Uterus (tissue), 4 donors: ENCODE measurements around the gene PZP. TPM values are rescaled to one million over a fixed set of nuclear protein-coding genes. Genes with fewer than 3 reads are reported as not detected.
"Not testable (repeated sequence)": the region's sequence is repeated elsewhere in the genome, so short reads cannot be mapped to it uniquely, and the experiment has no call there.

Experiments
- DNase-seq, 2 donors: peaks; one replicate each; pipeline ENCODE4 v3.0.0-alpha.2; 2019 to 2020
- H3K27ac ChIP-seq, 2 donors: fragments of 200-600 bp; sonication (generic); 1 replicate in 1 of 2; 2 replicates in 1 of 2; pipeline ENCODE4 v1.5.1; 2016 to 2018
- H3K27me3 ChIP-seq, 2 donors: fragments of 200-600 bp; sonication (generic); one replicate each; pipeline ENCODE4 v1.5.1; 2018 to 2019; ENCODE audit warnings: control low read depth in 1 of 2
- H3K36me3 ChIP-seq, 2 donors: fragments of 200-600 bp; sonication (generic); one replicate each; pipeline ENCODE4 v1.5.1; 2019; ENCODE audit warnings: control low read depth in 1 of 2
- H3K4me1 ChIP-seq, 2 donors: fragments of 200-600 bp; sonication (generic); one replicate each; pipeline ENCODE4 v1.5.1; 2018 to 2019; ENCODE audit warnings: control low read depth in 1 of 2
- H3K4me3 ChIP-seq, 2 donors: fragments of 200-600 bp; sonication (generic); 1 replicate in 1 of 2; 2 replicates in 1 of 2; pipeline ENCODE4 v1.5.1; 2018 to 2019; ENCODE audit warnings: mild to moderate bottlenecking in 1 of 2
- H3K9me3 ChIP-seq, 2 donors: fragments of 200-600 bp; sonication (generic); one replicate each; pipeline ENCODE4 v1.5.1; 2019; ENCODE audit warnings: control low read depth in 1 of 2
- POLR2A ChIP-seq, 2 donors: fragments of 450-650 bp; IDR thresholded peaks; one replicate each; pipeline ENCODE4 v1.6.1; 2016; ENCODE audit warnings: antibody characterized with exemption in 2 of 2, mild to moderate bottlenecking in 1 of 2, moderate library complexity in 1 of 2
- intact Hi-C: fragments of 100-400 bp; cut with DNase I; formaldehyde crosslinking; loops from one replicate; pipeline ENCODE4 v1.15.1; 2023; ENCODE audit warnings: low total_unique reads
- total RNA-seq, 4 donors: library from RNA; depleted of rRNA in 3 of 4; stranded (reverse); fragments of >200 nt in 3 of 4; gene quantifications; one replicate each; pipeline versions ENCODE4 v1.1.0 to v1.2.4, GENCODE V29; 2014 to 2023
- TF ChIP-seq, protein P1 (sequence below), 4 experiments: fragments of 200-600 bp in 2 of 4; fragments of 450-650 bp in 2 of 4; sonication (generic) in 2 of 4; IDR thresholded peaks; one replicate each; pipeline ENCODE4 v1.5.1; 2016 to 2019; ENCODE audit warnings: antibody characterized with exemption in 4 of 4, mild to moderate bottlenecking in 2 of 4, moderate library complexity in 1 of 4
- donor health status: DM: yes; HTN: yes; CAD: no.

PZP gene
- total RNA-seq, 4 donors from 2014 or later, result 0.79 TPM; not detected in 3

DNA sequence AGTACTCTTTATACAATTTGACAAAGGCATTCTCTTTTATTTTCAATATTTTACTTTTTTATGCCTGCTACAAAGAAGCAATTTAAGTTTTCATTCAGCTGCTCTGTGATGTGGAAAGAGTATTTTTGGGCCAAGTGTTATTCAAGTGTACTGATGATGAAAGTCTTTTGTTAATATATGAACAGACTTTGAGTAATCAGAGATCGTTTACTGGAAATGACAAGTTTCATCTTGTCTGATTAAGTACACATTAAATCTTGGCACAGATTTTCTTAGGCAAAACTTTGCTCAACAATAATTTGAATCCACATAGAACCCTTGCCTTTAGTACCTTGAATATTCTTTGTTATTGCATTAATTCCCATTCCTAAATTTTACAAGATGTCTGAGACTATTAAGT lies 13.3 kb upstream of the PZP start:
- Histone ChIP-seq H3K9me3 (no peaks in the 10 kb centered on the region), H3K27ac (no peak overlapping the region), H3K36me3 (no peaks in the 10 kb centered on the region), H3K27me3 (no peaks in the 10 kb centered on the region), H3K4me1 (no peaks in the 10 kb centered on the region), H3K4me3 (no peak overlapping the region)
- intact Hi-C loops, result no loop called here
- TF ChIP-seq, protein P1, sequence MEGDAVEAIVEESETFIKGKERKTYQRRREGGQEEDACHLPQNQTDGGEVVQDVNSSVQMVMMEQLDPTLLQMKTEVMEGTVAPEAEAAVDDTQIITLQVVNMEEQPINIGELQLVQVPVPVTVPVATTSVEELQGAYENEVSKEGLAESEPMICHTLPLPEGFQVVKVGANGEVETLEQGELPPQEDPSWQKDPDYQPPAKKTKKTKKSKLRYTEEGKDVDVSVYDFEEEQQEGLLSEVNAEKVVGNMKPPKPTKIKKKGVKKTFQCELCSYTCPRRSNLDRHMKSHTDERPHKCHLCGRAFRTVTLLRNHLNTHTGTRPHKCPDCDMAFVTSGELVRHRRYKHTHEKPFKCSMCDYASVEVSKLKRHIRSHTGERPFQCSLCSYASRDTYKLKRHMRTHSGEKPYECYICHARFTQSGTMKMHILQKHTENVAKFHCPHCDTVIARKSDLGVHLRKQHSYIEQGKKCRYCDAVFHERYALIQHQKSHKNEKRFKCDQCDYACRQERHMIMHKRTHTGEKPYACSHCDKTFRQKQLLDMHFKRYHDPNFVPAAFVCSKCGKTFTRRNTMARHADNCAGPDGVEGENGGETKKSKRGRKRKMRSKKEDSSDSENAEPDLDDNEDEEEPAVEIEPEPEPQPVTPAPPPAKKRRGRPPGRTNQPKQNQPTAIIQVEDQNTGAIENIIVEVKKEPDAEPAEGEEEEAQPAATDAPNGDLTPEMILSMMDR (IDR thresholded peaks at IDR 0.05), result no peak
- no peak for TF ChIP-seq POLR2A (IDR thresholded peaks at IDR 0.05)
- no peak for DNase-seq

DNA sequence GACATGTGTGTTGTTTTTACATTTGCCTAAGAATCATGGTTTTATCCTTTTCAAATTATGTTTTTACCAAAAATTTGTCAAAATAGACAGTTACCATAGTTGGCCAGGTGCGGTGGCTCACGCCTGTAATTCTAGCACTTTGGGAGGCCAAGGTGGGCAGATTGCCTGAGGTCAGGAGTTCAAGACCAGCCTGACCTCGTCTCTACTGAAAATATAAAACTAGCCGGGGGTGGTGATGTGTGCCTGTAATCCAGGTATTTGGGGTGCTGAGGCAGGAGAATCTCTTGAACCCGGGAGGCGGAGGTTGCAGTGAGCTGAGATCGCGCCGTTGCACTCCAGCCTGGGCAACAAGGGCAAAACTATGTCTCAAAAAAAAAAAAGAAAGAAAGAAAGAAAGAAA lies 12.8 kb upstream of the PZP start:
- H3K36me3 ChIP-seq, intact Hi-C loops, DNase-seq, H3K9me3 ChIP-seq, H3K4me3 ChIP-seq, H3K27me3 ChIP-seq, H3K27ac ChIP-seq, H3K4me1 ChIP-seq: not testable (repeated sequence)

DNA sequence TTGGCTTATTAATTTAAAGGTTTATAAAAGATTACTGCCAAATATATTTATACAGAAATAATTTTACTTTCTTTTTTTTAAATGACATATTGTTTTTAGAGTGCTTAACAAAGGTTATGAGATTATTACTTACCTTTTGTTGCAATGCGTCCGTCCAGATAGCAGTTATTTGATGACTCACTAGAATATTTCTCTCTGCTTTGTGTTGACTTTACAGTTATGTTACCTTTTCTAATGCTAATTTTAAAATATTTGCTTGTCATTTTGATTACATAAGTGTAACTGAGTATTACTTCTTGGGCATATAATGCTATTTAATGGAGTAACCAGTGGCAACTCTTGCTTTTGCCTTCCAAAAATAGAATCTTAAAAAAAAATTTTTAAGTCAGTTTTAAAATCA lies 6.3 kb upstream of the PZP start:
- no peaks in the 10 kb centered on the region for H3K4me1 ChIP-seq
- intact Hi-C loops, result no loop called here
- H3K36me3 ChIP-seq, result no peaks in the 10 kb centered on the region

DNA sequence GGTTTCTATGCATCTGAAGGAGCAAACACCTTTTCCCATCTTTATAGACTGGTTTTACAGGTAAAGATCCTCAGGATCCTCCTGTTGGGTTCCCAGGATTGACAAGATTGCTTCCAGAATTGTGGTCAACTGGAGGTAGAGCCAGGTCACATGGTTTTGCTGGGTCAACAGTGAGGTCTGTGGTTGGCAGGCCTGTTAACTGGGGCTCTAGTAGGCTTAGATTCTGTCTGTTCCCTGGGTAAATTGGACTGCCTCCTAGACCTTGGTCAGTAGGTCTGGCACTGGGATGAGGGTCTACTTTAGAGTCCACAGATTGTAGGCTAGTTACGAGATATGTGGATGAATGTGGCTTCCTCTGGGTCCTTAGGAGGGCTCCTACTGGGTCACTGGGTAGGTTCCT lies 3.5 kb upstream of the PZP start:
- Histone ChIP-seq H3K9me3 (no peaks in the 10 kb centered on the region), H3K27me3 (no peaks in the 10 kb centered on the region), H3K27ac (no peak overlapping the region), H3K36me3 (no peaks in the 10 kb centered on the region), H3K4me1 (no peaks in the 10 kb centered on the region), H3K4me3 (no peak overlapping the region)
- no peak for TF ChIP-seq POLR2A (IDR thresholded peaks at IDR 0.05)
- TF ChIP-seq, protein P1 (IDR thresholded peaks at IDR 0.05), result no peak
- intact Hi-C loops, result no loop called here
- no peak for DNase-seq

More for the DNA sequence above, 6.3 kb upstream of the PZP start:
- DNase-seq, result no peak
- no peak for TF ChIP-seq POLR2A (IDR thresholded peaks at IDR 0.05)
- TF ChIP-seq, protein P1 (IDR thresholded peaks at IDR 0.05), result no peak
- Histone ChIP-seq H3K9me3 (no peaks in the 10 kb centered on the region), H3K27ac (no peak overlapping the region), H3K27me3 (no peaks in the 10 kb centered on the region), H3K4me3 (no peak overlapping the region)

DNA sequence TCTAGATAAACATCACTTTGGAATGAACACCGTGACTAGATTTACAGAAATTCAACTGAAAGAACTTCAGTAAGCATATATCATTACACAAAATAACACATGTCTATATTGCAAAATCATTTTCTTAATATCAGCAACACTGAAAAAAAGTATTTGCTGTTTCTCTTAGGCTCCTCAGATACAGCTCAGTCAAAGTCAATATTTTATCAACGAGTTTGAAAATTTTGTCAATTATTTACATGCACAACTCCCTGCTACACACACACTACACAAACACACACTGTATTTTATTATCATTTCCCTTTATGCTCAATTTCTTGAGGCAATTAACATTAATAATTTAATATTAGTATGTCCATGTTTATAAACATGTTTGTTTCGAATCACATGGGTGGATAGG lies 3.8 kb downstream of the PZP start:
- Histone ChIP-seq H3K4me3 (no peak overlapping the region), H3K36me3 (no peaks in the 10 kb centered on the region), H3K9me3 (no peaks in the 10 kb centered on the region), H3K4me1 (no peaks in the 10 kb centered on the region), H3K27ac (no peak overlapping the region), H3K27me3 (no peaks in the 10 kb centered on the region)
- no peak for DNase-seq
- TF ChIP-seq POLR2A (IDR thresholded peaks at IDR 0.05), result no peak
- TF ChIP-seq, protein P1 (IDR thresholded peaks at IDR 0.05), result no peak
- intact Hi-C loops, result no loop called here

DNA sequence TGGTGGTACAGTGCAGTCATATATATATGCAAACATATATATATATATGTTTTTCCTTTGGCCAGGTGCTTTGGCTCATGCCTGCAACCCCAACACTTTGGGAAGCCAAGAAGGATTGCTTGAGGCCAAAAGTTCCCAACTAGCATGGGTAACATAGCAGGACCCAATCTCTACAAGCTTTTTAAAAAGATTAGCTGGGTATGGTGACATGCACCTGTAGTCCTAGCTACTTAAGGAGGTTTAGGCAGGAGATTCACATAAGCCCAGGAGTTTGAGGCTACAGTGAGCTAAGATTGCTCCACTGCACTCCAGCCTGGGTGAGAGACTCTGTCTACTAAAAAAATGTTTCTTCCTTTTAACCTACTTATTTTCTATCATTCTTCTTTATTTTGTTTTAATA lies 10.2 kb downstream of the PZP start:
- Histone ChIP-seq H3K27me3 (no peaks in the 10 kb centered on the region), H3K4me1 (no peaks in the 10 kb centered on the region), H3K27ac (no peak overlapping the region), H3K4me3 (no peak overlapping the region), H3K36me3 (no peaks in the 10 kb centered on the region), H3K9me3 (no peaks in the 10 kb centered on the region)
- intact Hi-C loops, result no loop called here
- no peak for DNase-seq
- no peak for TF ChIP-seq POLR2A (IDR thresholded peaks at IDR 0.05)
- TF ChIP-seq, protein P1 (IDR thresholded peaks at IDR 0.05), result no peak
